Jurkat, Clone E6-1 (cell line): ENCODE results near the gene BBS4.
A peak's percentile ranks its signal among the peaks of the same experiment; 100 is the strongest.
"Not testable (repeated sequence)": the region's sequence is repeated elsewhere in the genome, so short reads cannot be mapped to it uniquely, and the experiment has no call there.

Source experiments
- DNase-seq: peaks from one replicate; pipeline ENCODE4 v3.0.0-alpha.2; 2011; ENCODE audit warnings: low read depth, low spot score
- H3K4me3 ChIP-seq: 2 replicates; pipeline ENCODE4 v1.5.1; 2011; ENCODE audit warnings: mild to moderate bottlenecking, low read length, control low read depth, moderate library complexity

BBS4 gene

DNA sequence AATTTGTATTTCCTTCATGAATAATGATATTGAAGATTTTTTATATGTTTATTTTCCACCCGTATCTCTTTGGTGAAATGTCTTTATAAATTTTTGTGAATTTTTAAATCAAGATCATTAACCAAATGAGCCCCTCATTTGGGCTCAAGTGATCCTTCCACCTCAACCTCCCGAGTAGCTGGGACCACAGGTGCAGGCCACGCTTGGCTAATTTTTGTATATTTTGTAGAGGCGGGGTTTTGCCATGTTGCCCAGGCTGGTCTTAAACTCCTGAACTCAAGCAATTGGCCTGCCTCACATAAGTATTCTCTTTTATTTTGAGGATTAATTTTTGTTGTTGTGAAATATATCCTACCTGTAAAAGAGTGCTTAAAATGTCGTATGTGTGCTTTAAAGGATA is 4.9 kb downstream of the BBS4 start:
- no peak for DNase-seq
- H3K4me3 ChIP-seq: no peak overlapping the region

GRCh38 chr15:72698938-72699337 is 12.9 kb downstream of the BBS4 start:
- H3K4me3 ChIP-seq: no peak overlapping the region
- DNase-seq: no peak

DNA sequence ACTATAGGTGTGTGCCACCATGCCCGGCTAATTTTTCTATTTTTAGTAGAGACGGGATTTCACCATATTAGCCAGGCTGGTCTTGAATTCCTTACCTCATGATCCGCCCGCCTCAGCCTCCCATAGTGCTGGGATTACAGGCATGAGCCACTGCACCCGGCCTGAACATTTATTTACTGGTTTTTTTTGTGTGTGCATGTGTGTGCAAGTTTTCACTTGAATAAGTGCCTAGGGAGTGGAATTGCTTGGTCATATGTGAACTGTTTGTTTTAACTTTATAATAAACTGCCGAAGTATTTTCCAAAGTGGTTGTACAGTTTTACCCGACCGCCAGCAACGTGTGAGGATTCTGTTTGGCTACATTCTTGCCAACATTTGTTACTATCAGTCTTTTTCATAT is 14.1 kb downstream of the BBS4 start:
- no peak for DNase-seq

GRCh38 chr15:72706266-72706665 is 20.3 kb downstream of the BBS4 start:
- DNase-seq: no peak
- H3K4me3 ChIP-seq: no peak overlapping the region

More for the DNA sequence above, 14.1 kb downstream of the BBS4 start:
- H3K4me3 ChIP-seq: no peak overlapping the region

DNA sequence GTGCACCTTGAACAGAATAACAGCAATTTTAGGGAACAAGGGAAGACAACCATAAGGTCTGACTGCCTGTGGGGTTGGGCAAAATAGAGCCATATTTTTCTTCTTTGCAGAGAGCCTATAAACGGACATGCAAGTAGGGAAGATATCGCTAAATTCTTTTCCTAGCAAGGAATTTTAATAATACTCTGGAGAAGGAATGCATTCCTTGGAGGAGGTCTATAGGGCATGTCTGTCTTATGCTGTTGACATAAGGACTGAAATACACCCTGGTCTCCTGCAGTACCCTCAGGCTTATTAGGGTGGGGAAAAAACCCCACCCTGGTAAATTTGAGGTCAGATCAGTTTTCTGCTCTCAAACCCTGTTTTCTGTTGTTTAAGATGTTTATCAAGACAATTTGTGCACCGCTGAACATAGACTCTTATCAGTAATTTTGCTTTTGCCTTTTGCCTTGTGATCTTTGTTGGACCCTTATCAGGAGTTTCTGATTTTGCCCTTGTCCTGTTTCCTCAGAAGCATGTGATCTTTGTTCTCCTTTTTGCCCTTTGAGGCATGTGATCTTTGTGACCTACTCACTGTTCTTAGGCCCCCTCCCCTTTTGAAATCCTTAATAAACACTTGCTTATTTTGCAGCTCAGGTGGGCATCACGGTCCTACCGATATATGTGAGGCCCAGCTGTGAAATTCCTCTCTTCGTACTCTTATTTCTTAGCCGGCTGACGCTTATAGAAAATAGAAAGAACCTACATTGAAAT is 22.7 kb downstream of the BBS4 start:
- DNase-seq, H3K4me3 ChIP-seq: not testable (repeated sequence)

GRCh38 chr15:72722071-72722696 is 36.2 kb downstream of the BBS4 start:
- DNase-seq: peak; percentile 64
- H3K4me3 ChIP-seq: no peak overlapping the region

DNA sequence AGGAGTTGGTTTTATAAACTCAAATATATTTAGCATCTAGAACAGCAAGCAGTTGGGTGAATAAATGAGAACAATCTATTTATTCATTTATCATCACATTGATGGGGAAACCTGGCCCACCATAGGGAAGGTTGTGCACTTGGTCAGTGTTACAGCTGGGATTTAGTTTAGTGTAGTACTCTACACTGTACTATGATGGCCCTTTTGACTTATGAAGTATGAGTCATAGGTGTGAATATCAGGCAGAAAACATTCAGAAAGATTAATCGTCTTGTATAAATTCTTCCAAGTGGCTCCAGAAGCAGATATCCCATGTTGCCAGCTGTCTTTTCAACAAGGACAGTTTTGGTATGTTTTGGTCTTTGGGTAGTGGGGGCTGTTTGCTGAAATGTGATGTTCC is 38.0 kb downstream of the BBS4 start:
- no peak for DNase-seq
- H3K4me3 ChIP-seq: no peak overlapping the region

DNA sequence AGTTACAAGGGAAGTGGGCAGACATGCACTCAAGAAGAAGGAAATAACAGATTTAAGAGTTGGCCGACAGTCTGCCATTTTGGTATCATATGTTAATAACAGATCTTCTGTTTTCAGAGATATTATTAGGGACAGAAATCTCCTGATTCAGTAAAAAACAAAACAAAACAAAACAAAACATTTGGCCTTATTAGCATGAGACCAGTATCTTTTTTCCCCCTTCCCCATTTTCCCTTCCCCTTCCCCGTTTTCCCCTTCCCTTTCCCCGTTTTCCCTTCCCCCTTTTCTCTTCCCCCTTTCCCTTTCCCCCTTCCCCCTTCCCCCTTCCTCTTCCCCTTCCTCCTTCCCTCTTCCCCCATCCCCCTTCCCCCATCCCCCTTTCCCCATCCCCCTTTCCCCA is 39.4 kb downstream of the BBS4 start:
- H3K4me3 ChIP-seq: no peak overlapping the region
- no peak for DNase-seq

DNA sequence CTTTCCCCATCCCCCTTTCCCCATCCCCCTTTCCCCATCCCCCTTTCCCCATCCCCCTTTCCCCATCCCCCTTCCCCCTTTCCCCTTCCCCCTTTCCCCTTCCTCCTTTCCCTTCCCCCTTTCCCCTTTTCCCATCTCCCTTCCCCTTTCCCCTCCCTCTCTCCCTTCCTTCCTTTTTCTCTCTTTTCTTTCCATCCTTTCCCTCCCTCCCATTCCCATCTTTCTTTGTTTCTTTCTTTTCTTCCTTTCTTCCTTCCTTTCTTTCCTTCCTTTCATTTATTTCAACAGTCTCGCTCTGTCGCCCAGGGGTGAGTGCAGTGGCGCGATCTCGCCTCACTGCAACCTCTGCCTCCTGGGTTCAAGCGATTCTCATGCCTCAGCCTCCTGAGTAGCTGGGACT is 39.8 kb downstream of the BBS4 start:
- H3K4me3 ChIP-seq, DNase-seq: not testable (repeated sequence)

DNA sequence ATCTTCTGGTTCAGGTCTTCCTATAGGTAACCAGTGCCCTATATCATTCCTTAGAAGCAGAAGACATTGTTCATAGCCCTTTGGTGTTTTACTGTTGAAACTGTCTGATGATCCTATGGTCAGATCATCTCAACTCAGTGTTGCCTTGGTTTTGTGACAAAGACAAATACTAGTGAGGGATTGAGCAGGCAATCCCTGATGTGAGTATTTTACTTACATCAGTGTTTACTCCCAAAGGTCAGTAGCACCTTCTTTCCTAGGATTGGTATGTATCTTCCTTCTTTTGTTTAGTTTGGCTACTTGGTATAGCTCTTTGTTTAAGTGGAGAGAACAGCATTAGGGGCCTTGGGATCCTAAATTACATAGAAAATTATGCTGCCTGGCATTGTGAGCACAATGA is 41.1 kb downstream of the BBS4 start:
- no peak overlapping the region for H3K4me3 ChIP-seq
- DNase-seq: no peak

DNA sequence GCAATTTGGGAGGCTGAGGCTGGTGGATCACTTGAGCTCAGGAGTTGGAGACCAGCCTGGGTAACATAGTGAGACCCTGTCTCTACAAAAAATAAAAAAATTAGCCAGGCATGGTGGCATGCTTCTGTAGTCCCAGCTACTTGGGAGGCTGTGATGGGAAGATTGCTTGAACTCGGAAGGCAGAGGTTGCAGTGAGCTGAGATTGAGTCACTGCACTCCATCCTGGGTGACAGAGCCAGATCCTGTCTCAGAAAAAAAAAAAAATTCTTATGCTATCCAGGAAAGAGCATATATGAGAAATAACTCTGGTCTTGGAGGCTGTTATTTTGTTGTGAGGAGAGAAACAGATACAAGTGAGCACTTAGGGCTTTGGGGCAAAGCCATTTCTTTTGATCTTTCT is 42.2 kb downstream of the BBS4 start:
- DNase-seq, H3K4me3 ChIP-seq: not testable (repeated sequence)

- no peak for DNase-seq
Measured at GRCh38 chr15:72728821-72729220, 42.8 kb downstream of the BBS4 start.

GRCh38 chr15:72732086-72732485 is 46.1 kb downstream of the BBS4 start:
- H3K4me3 ChIP-seq: no peak overlapping the region
- DNase-seq: no peak

More at GRCh38 chr15:72728821-72729220, 42.8 kb downstream of the BBS4 start:
- no peak overlapping the region for H3K4me3 ChIP-seq

DNA sequence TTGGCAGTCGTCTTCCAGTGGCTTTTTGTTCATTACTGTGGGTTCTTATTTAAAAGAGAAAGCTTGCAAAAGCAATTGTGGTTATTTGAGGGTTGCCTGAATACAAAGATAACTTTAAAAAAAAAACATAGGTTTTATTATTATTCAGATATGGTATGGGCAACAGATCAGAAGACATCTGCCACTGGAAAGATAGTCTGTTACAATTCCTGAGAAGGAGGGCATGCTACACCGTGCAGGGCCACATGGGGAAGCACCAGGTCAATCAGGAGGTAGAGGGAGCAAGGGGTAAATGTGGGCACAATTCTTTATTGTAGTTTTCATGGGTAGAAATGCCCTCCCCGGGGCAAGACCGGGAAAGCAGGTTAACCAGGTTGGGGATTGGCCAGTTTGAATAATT is 46.5 kb downstream of the BBS4 start:
- DNase-seq: no peak
- H3K4me3 ChIP-seq: no peak overlapping the region

- DNase-seq: no peak
- H3K4me3 ChIP-seq: no peak overlapping the region
Measured at GRCh38 chr15:72733941-72734738, 48.1 kb downstream of the BBS4 start.

- no peak overlapping the region for H3K4me3 ChIP-seq
- DNase-seq: no peak
Measured at GRCh38 chr15:72735111-72735510, 49.1 kb downstream of the BBS4 start.

DNA sequence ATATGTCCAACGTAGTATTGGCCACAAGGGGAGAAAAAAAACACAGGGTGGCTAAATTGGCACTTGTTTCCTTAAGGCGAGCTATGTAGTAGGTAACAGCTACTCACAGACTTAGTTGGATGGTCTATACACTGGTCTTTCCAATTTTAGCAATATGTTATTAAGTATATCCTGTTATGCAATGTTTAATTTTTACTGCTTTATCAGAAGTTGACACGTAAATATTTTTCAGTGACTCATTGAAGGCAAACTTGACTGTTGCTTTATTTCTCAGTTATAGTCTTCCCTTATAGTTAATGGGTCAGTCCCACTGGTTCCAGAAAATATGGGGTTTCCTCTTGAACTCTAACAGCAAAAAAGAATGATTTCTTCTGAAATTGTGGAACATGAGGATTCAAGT is 51.1 kb downstream of the BBS4 start:
- no peak for DNase-seq

GRCh38 chr15:72737723-72738122 is 51.7 kb downstream of the BBS4 start:
- H3K4me3 ChIP-seq: no peak overlapping the region
- DNase-seq: no peak

More for the DNA sequence above, 51.1 kb downstream of the BBS4 start:
- H3K4me3 ChIP-seq: no peak overlapping the region

DNA sequence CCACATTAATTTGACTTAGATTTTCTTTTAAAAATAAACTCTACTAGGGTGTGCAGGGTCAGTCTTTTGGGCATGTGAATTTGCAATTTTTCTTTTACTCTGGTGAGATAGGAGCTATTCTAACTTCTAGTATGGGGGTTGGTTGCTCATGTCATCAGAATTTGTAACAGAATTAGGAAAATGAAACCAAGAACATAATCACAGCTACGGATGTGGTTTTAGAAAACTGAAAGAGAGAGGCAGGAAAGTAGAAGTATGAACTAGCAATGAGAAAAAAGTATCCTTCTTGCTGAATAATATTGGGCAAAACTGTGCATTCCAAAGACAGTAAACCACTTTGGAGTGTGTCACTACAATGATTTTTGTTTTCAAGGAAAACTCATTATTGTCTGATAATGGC is 54.2 kb downstream of the BBS4 start:
- peak overlapping the region; percentile 17 for H3K4me3 ChIP-seq
- DNase-seq: peak; percentile 80

DNA sequence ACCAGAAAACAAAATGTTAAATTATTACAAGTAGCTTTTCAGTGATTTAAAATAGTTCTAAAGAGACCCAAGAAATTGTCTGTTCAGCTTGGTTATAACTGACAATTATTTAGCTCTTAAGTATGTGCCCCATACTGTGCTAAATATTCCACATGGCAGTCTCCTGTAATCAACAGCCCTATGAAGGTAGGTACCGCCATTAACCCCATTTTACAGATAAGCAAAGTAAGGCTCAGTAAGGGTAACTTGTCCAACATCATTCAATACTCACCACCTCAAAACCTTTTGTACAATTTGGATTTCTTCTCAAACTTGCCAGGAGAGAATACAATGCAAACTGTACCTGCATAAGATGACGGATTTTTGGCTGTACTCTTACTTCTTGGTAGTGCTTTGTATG is 63.7 kb downstream of the BBS4 start:
- H3K4me3 ChIP-seq: no peak overlapping the region
- DNase-seq: no peak
